ENCODE results near the gene RET.

Gene RET

GRCh38 chr10:43076876-43077420, at the start of gene RET:
Gene RET (plus strand): TSS chr10:43077069. CDS start chr10:43077259, 190 bp downstream.
- no peaks in the 10 kb centered on the region for H3K36me3 ChIP-seq
- no peak for TF ChIP-seq Cebpa-rat (IDR thresholded peaks at IDR 0.05)
- peaks cover 0 to 29% (median 9%) of the 10 kb centered on the region in 11 experiments; a peak in 9 of 22 replicates for H4K20me1 ChIP-seq
- peak within 1 kb of the TSS in 4 of 11 experiments; percentile 30 to 62 (median 52); a peak in 5 of 22 replicates for H3K9ac ChIP-seq
- H3K4me3 ChIP-seq, result peak within 1 kb of the TSS; percentile 40 to 69 (median 56); a peak in 19 of 20 replicates
- peaks cover 24 to 51% (median 41%) of the 10 kb centered on the region in 10 experiments for H3K4me1 ChIP-seq
- peak within 1 kb of the TSS; percentile 71 to 96 (median 85) for H3K4me2 ChIP-seq
- H3K27ac ChIP-seq, result no peak within 1 kb of the TSS
- no peaks in the 10 kb centered on the region for H3K9me3 ChIP-seq (replicated peaks in 1 of 11)
- H3K27me3 ChIP-seq, result peaks cover 36 to 47% (median 41%) of the 10 kb centered on the region in 11 experiments

DNA sequence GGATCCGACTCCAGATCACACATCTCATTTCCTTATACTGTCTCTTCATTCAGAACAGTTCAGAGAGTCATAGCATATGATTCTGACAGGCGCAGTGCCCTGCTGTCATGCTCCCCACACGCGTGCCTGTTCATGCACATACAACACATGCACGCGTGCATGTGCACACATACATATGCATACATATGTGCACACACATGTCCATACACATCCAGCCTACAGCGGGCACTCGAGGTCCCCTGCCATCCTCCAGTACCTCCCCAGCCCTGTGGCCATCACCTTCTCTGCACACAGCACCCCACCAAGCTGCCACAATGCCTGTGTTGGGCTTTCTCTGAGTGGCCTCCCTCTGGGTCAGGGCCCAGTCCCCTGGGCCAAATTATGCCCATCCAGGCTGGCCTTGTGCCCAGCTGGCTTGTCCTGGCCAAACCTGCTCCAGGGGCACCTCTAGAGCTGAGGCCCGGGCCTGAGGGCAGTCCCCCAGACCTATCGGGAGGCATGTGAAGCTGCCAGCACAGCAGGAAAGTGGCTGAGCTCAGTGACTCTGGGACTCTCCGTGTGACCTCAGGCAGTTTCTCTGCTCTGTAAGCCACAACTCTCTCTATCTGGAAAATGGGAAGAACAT, 49.4 kb upstream of the RET start:
- peaks cover 11 to 38% (median 30%) of the 10 kb centered on the region in 10 experiments for H3K4me1 ChIP-seq
- H3K9me3 ChIP-seq (replicated peaks in 1 of 11), result peaks cover 21 to 33% (median 27%) of the 10 kb centered on the region in 11 experiments
- no peak overlapping the region for H3K4me3 ChIP-seq
- no peaks in the 10 kb centered on the region for H3K27me3 ChIP-seq
- H3K36me3 ChIP-seq, result no peaks in the 10 kb centered on the region
- no peaks in the 10 kb centered on the region for H4K20me1 ChIP-seq
- peak overlapping the region in 9 of 11 experiments; percentile 65 to 94 (median 82); a peak in 16 of 22 replicates for H3K4me2 ChIP-seq
- 0 out of 22 replicates have a peak overlapping the region, but pooled peaks of 1 of the 11 experiments have one; percentile 41 for H3K27ac ChIP-seq
- H3K9ac ChIP-seq, result no peak overlapping the region
- no peak for TF ChIP-seq Cebpa-rat (IDR thresholded peaks at IDR 0.05)

- Histone ChIP-seq H3K9ac (no peak overlapping the region), H3K9me3 (replicated peaks in 1 of 11) (peaks cover 28 to 40% (median 34%) of the 10 kb centered on the region in 11 experiments), H3K27me3 (no peaks in the 10 kb centered on the region), H4K20me1 (no peaks in the 10 kb centered on the region), H3K36me3 (no peaks in the 10 kb centered on the region), H3K27ac (no peak overlapping the region), H3K4me2 (peak overlapping the region in 6 of 11 experiments; percentile 74 to 94 (median 92); a peak in 8 of 22 replicates), H3K4me3 (no peak overlapping the region), H3K4me1 (peaks cover 11 to 38% (median 30%) of the 10 kb centered on the region in 10 experiments)
- no peak for TF ChIP-seq Cebpa-rat (IDR thresholded peaks at IDR 0.05)
Measured at GRCh38 chr10:43028143-43028542, 48.7 kb upstream of the RET start.

GRCh38 chr10:43029043-43029442, 47.8 kb upstream of the RET start:
- peaks cover 11 to 38% (median 30%) of the 10 kb centered on the region in 10 experiments for H3K4me1 ChIP-seq
- H3K27me3 ChIP-seq, result no peaks in the 10 kb centered on the region

GRCh38 chr10:43032613-43033012, 44.3 kb upstream of the RET start:
- Histone ChIP-seq H3K4me2 (no peak overlapping the region), H3K9me3 (replicated peaks in 1 of 11) (peaks cover 46 to 60% (median 54%) of the 10 kb centered on the region in 11 experiments), H4K20me1 (no peaks in the 10 kb centered on the region), H3K9ac (no peak overlapping the region), H3K27me3 (no peaks in the 10 kb centered on the region), H3K4me1 (peaks cover 2 to 37% (median 31%) of the 10 kb centered on the region in 10 experiments; a peak in 16 of 20 replicates), H3K36me3 (no peaks in the 10 kb centered on the region), H3K27ac (no peak overlapping the region), H3K4me3 (no peak overlapping the region)
- no peak for TF ChIP-seq Cebpa-rat (IDR thresholded peaks at IDR 0.05)

More at GRCh38 chr10:43029043-43029442, 47.8 kb upstream of the RET start:
- Histone ChIP-seq H3K4me3 (no peak overlapping the region), H3K9me3 (replicated peaks in 1 of 11) (peaks cover 36 to 48% (median 43%) of the 10 kb centered on the region in 11 experiments), H4K20me1 (no peaks in the 10 kb centered on the region), H3K4me2 (no peak overlapping the region), H3K9ac (no peak overlapping the region), H3K36me3 (no peaks in the 10 kb centered on the region), H3K27ac (no peak overlapping the region)
- no peak for TF ChIP-seq Cebpa-rat (IDR thresholded peaks at IDR 0.05)

DNA sequence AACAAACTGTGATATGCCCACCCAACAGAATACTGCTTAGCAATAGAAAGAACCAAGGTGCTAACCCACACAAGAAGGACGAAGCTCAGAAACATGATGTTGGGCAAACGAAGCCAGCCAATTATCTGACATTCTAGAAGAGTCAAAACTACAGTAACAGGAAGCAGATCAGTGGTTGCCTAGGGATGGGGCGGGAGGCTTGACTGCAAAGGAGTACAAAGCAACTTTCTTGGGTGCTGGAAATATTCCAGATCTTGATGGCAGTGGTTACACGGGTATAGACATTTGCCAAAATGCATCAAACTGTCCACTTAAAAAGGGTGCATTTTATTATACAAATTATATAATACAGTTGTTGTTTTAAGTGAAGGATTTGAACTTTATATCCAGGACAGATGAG, 41.1 kb upstream of the RET start:
- peak overlapping the region in 3 of 11 experiments; percentile 23 to 84 (median 82); a peak in 4 of 22 replicates for H3K27ac ChIP-seq
- peaks cover 37 to 46% (median 44%) of the 10 kb centered on the region in 11 experiments for H3K9me3 ChIP-seq (replicated peaks in 1 of 11)
- H3K27me3 ChIP-seq, result no peaks in the 10 kb centered on the region
- peak overlapping the region in 8 of 11 experiments; percentile 22 to 98 (median 88); a peak in 15 of 22 replicates for H3K4me2 ChIP-seq
- H3K36me3 ChIP-seq, result no peaks in the 10 kb centered on the region
- peaks cover 27 to 59% (median 57%) of the 10 kb centered on the region in 10 experiments for H3K4me1 ChIP-seq
- no peak overlapping the region for H3K9ac ChIP-seq
- TF ChIP-seq Cebpa-rat (IDR thresholded peaks at IDR 0.05), result no peak
- no peak overlapping the region for H3K4me3 ChIP-seq
- peaks cover 0 to 3% (median 0%) of the 10 kb centered on the region in 11 experiments; a peak in 1 of 22 replicates for H4K20me1 ChIP-seq

GRCh38 chr10:43036481-43037428, 40.1 kb upstream of the RET start:
- Histone ChIP-seq H3K36me3 (no peaks in the 10 kb centered on the region), H3K4me3 (no peak overlapping the region), H4K20me1 (peaks cover 0 to 3% (median 0%) of the 10 kb centered on the region in 11 experiments; a peak in 1 of 22 replicates), H3K9ac (peak overlapping the region in 4 of 11 experiments; percentile 11 to 67 (median 14); a peak in 2 of 22 replicates), H3K27me3 (no peaks in the 10 kb centered on the region), H3K27ac (peak overlapping the region in 4 of 11 experiments; percentile 79 to 84 (median 82); a peak in 8 of 22 replicates), H3K9me3 (replicated peaks in 1 of 11) (peaks cover 27 to 36% (median 34%) of the 10 kb centered on the region in 11 experiments), H3K4me2 (peak overlapping the region in 9 of 11 experiments; percentile 12 to 98 (median 87); a peak in 17 of 22 replicates), H3K4me1 (peaks cover 32 to 68% (median 66%) of the 10 kb centered on the region in 10 experiments)
- TF ChIP-seq Cebpa-rat (IDR thresholded peaks at IDR 0.05), result 0 out of 22 replicates have a peak, but pooled peaks of 2 of the 11 experiments have one; percentile 25 to 28

GRCh38 chr10:43037440-43037839, 39.4 kb upstream of the RET start:
- Histone ChIP-seq H3K9me3 (replicated peaks in 1 of 11) (peaks cover 21 to 30% (median 27%) of the 10 kb centered on the region in 11 experiments), H3K36me3 (no peaks in the 10 kb centered on the region), H3K4me1 (peaks cover 37 to 75% (median 73%) of the 10 kb centered on the region in 10 experiments), H3K27ac (peak overlapping the region in 4 of 11 experiments; percentile 79 to 84 (median 82); a peak in 8 of 22 replicates), H3K9ac (peak overlapping the region in 4 of 11 experiments; percentile 12 to 74 (median 68); a peak in 5 of 22 replicates), H4K20me1 (peaks cover 0 to 3% (median 0%) of the 10 kb centered on the region in 11 experiments; a peak in 1 of 22 replicates), H3K27me3 (no peaks in the 10 kb centered on the region), H3K4me3 (no peak overlapping the region), H3K4me2 (peak overlapping the region in 8 of 11 experiments; percentile 65 to 98 (median 88); a peak in 16 of 22 replicates)
- TF ChIP-seq Cebpa-rat (IDR thresholded peaks at IDR 0.05), result no peak

All from BLaER1 treated with 17β-estradiol and CSF1 and Interleukin-3, amounts not matched to agents 10 nM and 100 nM (cell line).